K562 (cell line): ENCODE measurements around the gene PAF1. TPM values are rescaled to one million over a fixed set of nuclear protein-coding genes. Genes with fewer than 3 reads are reported as not detected.

Experiments used
- CTCFL ChIP-seq: IDR thresholded peaks from 2 replicates; pipeline ENCODE4 v1.6.1; 2011; ENCODE audit warnings: borderline replicate concordance, low read depth, mild to moderate bottlenecking, moderate library complexity, low read length; ENCODE audit not compliant: insufficient read depth, poor library complexity, severe bottlenecking
- ELF1 ChIP-seq: fragments of 200-800 bp; sonication (Bioruptor generic); IDR thresholded peaks from 2 replicates; pipeline ENCODE4 v1.6.1; 2016; ENCODE audit warnings: missing genetic modification characterization, missing compliant biosample characterization
- GTF2A2 ChIP-seq: IDR thresholded peaks from 2 replicates; pipeline ENCODE4 v1.6.1; 2016; ENCODE audit warnings: mild to moderate bottlenecking, missing genetic modification characterization, missing compliant biosample characterization
- HDAC2 ChIP-seq: fragments of 450-650 bp; IDR thresholded peaks from 2 replicates; pipeline ENCODE4 v1.6.1; 2016; ENCODE audit warnings: mild to moderate bottlenecking
- MYBL2 ChIP-seq, 2 experiments: fragments of 450-650 bp in 1 of 2; sonication (generic) in 1 of 2; formaldehyde crosslinking in 1 of 2; IDR thresholded peaks; 2 replicates each; pipeline versions ENCODE4 v1.6.1 to v1.8.1; 2017 to 2022; ENCODE audit warnings: borderline replicate concordance in 1 of 2, inconsistent platforms in 1 of 2, low read depth in 1 of 2, mild to moderate bottlenecking in 1 of 2, missing genetic modification reagents in 1 of 2, moderate library complexity in 1 of 2
- RREB1 ChIP-seq: fragments of 250-450 bp; sonication (Bioruptor Pico); IDR thresholded peaks from 2 replicates; pipeline ENCODE4 v1.4.0; 2020
- SMARCA5 ChIP-seq: fragments of 450-650 bp; IDR thresholded peaks from 2 replicates; pipeline ENCODE4 v1.6.1; 2016
- SRF ChIP-seq, 2 experiments: fragments of 250-450, 450-650 bp in 1 of 2; sonication (Bioruptor Pico) in 1 of 2; sonication (generic) in 1 of 2; formaldehyde crosslinking; IDR thresholded peaks; 2 replicates each; pipeline versions ENCODE4 v1.5.0 to v1.5.1; 2020 to 2022; ENCODE audit warnings: mild to moderate bottlenecking in 1 of 2, missing genetic modification reagents in 1 of 2
- SRSF7 ChIP-seq: fragments of 200-400 bp; formaldehyde crosslinking; optimal IDR thresholded peaks from 2 replicates; pipeline ENCODE3; 2017; ENCODE audit warnings: mild to moderate bottlenecking, low read depth, low read length
- ZNF511 ChIP-seq: sonication (generic); formaldehyde crosslinking; IDR thresholded peaks from 2 replicates; pipeline ENCODE4 v1.8.0; 2022; ENCODE audit warnings: mild to moderate bottlenecking, missing genetic modification reagents
- ZNF609 ChIP-seq: sonication (generic); formaldehyde crosslinking; IDR thresholded peaks from 2 replicates; pipeline ENCODE4 v1.8.1; 2023; ENCODE audit warnings: missing genetic modification reagents, mild to moderate bottlenecking, borderline replicate concordance
- polyA plus RNA-seq, 8 experiments: library from polyadenylated mRNA; depleted of rRNA in 4 of 8; stranded (reverse) in 5 of 8; unstranded in 3 of 8; fragments of >200 nt; fragmentation: Nextera tagmentation in 2 of 8; fragmentation: Illumina TruSeq in 1 of 8; extraction: Ambion mirVana in 2 of 8; extraction: Trizol in 1 of 8; gene quantifications; 2 replicates each; pipeline versions ENCODE4 v1.2.1 to v1.2.3, GENCODE V29; 2011 to 2014; ENCODE audit warnings: inconsistent platforms in 1 of 8, missing spikeins in 1 of 8
- total RNA-seq, 7 experiments: library from RNA; depleted of rRNA in 6 of 7; stranded (reverse); fragments of >200 nt in 6 of 7; fragmentation: Illumina TruSeq in 2 of 7; extraction: Trizol in 2 of 7; gene quantifications; 2 replicates each; pipeline versions ENCODE4 v1.2.1 to v1.2.3, GENCODE V29; 2011 to 2021; ENCODE audit warnings: low replicate concordance in 1 of 7

PAF1 gene
- total and polyA plus RNA-seq, 9 of the 15 experiments (the other 6 are each of a cell fraction or from before 2014, with no cell fraction given), result 1.5 to 45.0 (median 33.8) TPM

- TF ChIP-seq ELF1 (no peak), MYBL2 (IDR thresholded peaks at IDR 0.05; ENCODE audit: low read depth) (no peak), MYBL2 (CRISPR knock-in tag; IDR thresholded peaks at IDR 0.05; ENCODE audit: borderline replicate concordance) (no peak), GTF2A2 (no peak), ZNF511 (CRISPR knock-in tag) (no peak), ZNF609 (no peak), SRF (CRISPR knock-in tag; IDR thresholded peaks at IDR 0.05) (no peak), SRSF7 (no peak), HDAC2 (no peak), RREB1 (CRISPR knock-in tag) (no peak), SMARCA5 (no peak), CTCFL (peak; percentile 59)
Observed at GRCh38 chr19:39351537-39352064, 39.3 kb downstream of the PAF1 start (continued).
